Progenitor cell of endocrine pancreas (in vitro differentiated cells): Measurements from ENCODE around the gene KCTD5. TPM values are rescaled to one million over a fixed set of nuclear protein-coding genes. Genes with fewer than 3 reads are reported as not detected.
"Not testable (repeated sequence)": the region's sequence is repeated elsewhere in the genome, so short reads cannot be mapped to it uniquely, and the experiment has no call there.

Experiments used
- DNase-seq: peaks from one replicate; pipeline ENCODE4 v3.0.0; 2021; ENCODE audit warnings: low spot score; ENCODE audit not compliant: unreplicated experiment
- H3K27ac Mint-ChIP-seq: 2 replicates; pipeline ENCODE4 v1.8.0; 2021; ENCODE audit warnings: mild to moderate bottlenecking, moderate library complexity, mixed read lengths
- H3K27me3 Mint-ChIP-seq: 2 replicates; pipeline ENCODE4 v1.8.0; 2021; ENCODE audit warnings: mixed read lengths
- H3K36me3 Mint-ChIP-seq: 2 replicates; pipeline ENCODE4 v1.8.0; 2022; ENCODE audit warnings: mixed read lengths; ENCODE audit not compliant: insufficient read depth
- H3K4me1 Mint-ChIP-seq: 2 replicates; pipeline ENCODE4 v1.8.0; 2021; ENCODE audit warnings: low read depth, mixed read lengths
- H3K4me3 Mint-ChIP-seq: 2 replicates; pipeline ENCODE4 v1.8.0; 2021; ENCODE audit warnings: low read depth, mild to moderate bottlenecking, moderate library complexity, mixed read lengths
- H3K9me3 Mint-ChIP-seq: 2 replicates; pipeline ENCODE4 v1.8.0; 2021; ENCODE audit warnings: low read depth, mixed read lengths
- CTCF ChIP-seq: fragments of 200-600 bp; sonication (generic); IDR thresholded peaks from one replicate; pipeline ENCODE4 v1.5.0; 2021; ENCODE audit warnings: antibody characterized with exemption, mild to moderate bottlenecking; ENCODE audit not compliant: unreplicated experiment
- total RNA-seq: library from RNA; stranded (reverse); gene quantifications from 2 replicates; pipeline ENCODE4 v1.2.1, GENCODE V29; 2021

KCTD5 gene
- total RNA-seq, 1 donor from 2014 or later, result 21.4 TPM

GRCh38 chr16:2664574-2664982 is 17.7 kb upstream of the KCTD5 start:
- Mint-ChIP-seq H3K4me1 (peaks cover 5% of the 10 kb centered on the region), H3K27me3 (no peaks in the 10 kb centered on the region), H3K27ac (no peak overlapping the region), H3K9me3 (no peaks in the 10 kb centered on the region), H3K4me3 (no peak overlapping the region), H3K36me3 (peaks cover 3% of the 10 kb centered on the region)
- TF ChIP-seq CTCF, result no peak
- no peak for DNase-seq

GRCh38 chr16:2666671-2667070 is 15.7 kb upstream of the KCTD5 start:
- H3K27me3 Mint-ChIP-seq, H3K27ac Mint-ChIP-seq, H3K4me1 Mint-ChIP-seq, DNase-seq, H3K36me3 Mint-ChIP-seq, H3K4me3 Mint-ChIP-seq, H3K9me3 Mint-ChIP-seq: not testable (repeated sequence)

GRCh38 chr16:2669587-2669986 is 12.7 kb upstream of the KCTD5 start:
- H3K27me3 Mint-ChIP-seq, H3K4me3 Mint-ChIP-seq, H3K27ac Mint-ChIP-seq, DNase-seq, H3K36me3 Mint-ChIP-seq, H3K9me3 Mint-ChIP-seq: not testable (repeated sequence)
- H3K4me1 Mint-ChIP-seq, result peaks cover 10% of the 10 kb centered on the region

- H3K9me3 Mint-ChIP-seq, H3K36me3 Mint-ChIP-seq, H3K4me3 Mint-ChIP-seq, H3K27me3 Mint-ChIP-seq, H3K27ac Mint-ChIP-seq: not testable (repeated sequence)
- peak; percentile 62 for DNase-seq
- H3K4me1 Mint-ChIP-seq, result peaks cover 10% of the 10 kb centered on the region
- TF ChIP-seq CTCF, result peak; percentile 71
Observed at GRCh38 chr16:2670017-2670416, 12.3 kb upstream of the KCTD5 start.

GRCh38 chr16:2671193-2671592 is 11.1 kb upstream of the KCTD5 start:
- not testable (repeated sequence) for H3K9me3 Mint-ChIP-seq, H3K27me3 Mint-ChIP-seq, H3K27ac Mint-ChIP-seq, DNase-seq, H3K36me3 Mint-ChIP-seq, H3K4me3 Mint-ChIP-seq
- peak; percentile 31 for TF ChIP-seq CTCF
- H3K4me1 Mint-ChIP-seq, result peaks cover 10% of the 10 kb centered on the region

GRCh38 chr16:2671741-2672140 is 10.6 kb upstream of the KCTD5 start:
- H3K27me3 Mint-ChIP-seq, result no peaks in the 10 kb centered on the region
- H3K36me3 Mint-ChIP-seq, result peaks cover 2% of the 10 kb centered on the region
- no peak overlapping the region for H3K27ac Mint-ChIP-seq
- peak overlapping the region; percentile 73 for H3K4me3 Mint-ChIP-seq
- no peak for DNase-seq
- TF ChIP-seq CTCF, result no peak
- no peaks in the 10 kb centered on the region for H3K9me3 Mint-ChIP-seq
- peaks cover 10% of the 10 kb centered on the region for H3K4me1 Mint-ChIP-seq
